IPS-18c (cell line): Measurements from ENCODE around the gene IQCH.

ENCODE experiments used
- H3K4me3 ChIP-seq: 2 replicates; pipeline ENCODE4 v1.7.0; 2013; ENCODE audit warnings: low read depth, mild to moderate bottlenecking, low read length, moderate library complexity; ENCODE audit not compliant: insufficient read depth
- H3K9me3 ChIP-seq: one replicate; pipeline ENCODE4 v1.6.1; 2013; ENCODE audit warnings: mild to moderate bottlenecking, low read length, moderate library complexity; ENCODE audit not compliant: control insufficient read depth, insufficient read depth

The IQCH gene

GRCh38 chr15:67469680-67470079 lies 215.1 kb downstream of the IQCH start:
- Histone ChIP-seq H3K4me3 (no peak overlapping the region), H3K9me3 (no peaks in the 10 kb centered on the region)

- no peaks in the 10 kb centered on the region for H3K9me3 ChIP-seq
- no peak overlapping the region for H3K4me3 ChIP-seq
Measured at GRCh38 chr15:67472957-67473356, 218.4 kb downstream of the IQCH start.

GRCh38 chr15:67474405-67475110 lies 220.0 kb downstream of the IQCH start:
- H3K9me3 ChIP-seq, result no peaks in the 10 kb centered on the region
- H3K4me3 ChIP-seq, result no peak overlapping the region

GRCh38 chr15:67479781-67480505 lies 225.4 kb downstream of the IQCH start:
- no peak overlapping the region for H3K4me3 ChIP-seq
- H3K9me3 ChIP-seq, result no peaks in the 10 kb centered on the region

- no peak overlapping the region for H3K4me3 ChIP-seq
- no peaks in the 10 kb centered on the region for H3K9me3 ChIP-seq
Measured at GRCh38 chr15:67480741-67481140, 226.2 kb downstream of the IQCH start.

- H3K9me3 ChIP-seq, result no peaks in the 10 kb centered on the region
- H3K4me3 ChIP-seq, result no peak overlapping the region
Measured at GRCh38 chr15:67481680-67482079, 227.1 kb downstream of the IQCH start.

GRCh38 chr15:67495585-67495984 lies 241.0 kb downstream of the IQCH start:
- Histone ChIP-seq H3K4me3 (no peak overlapping the region), H3K9me3 (no peaks in the 10 kb centered on the region)

- H3K9me3 ChIP-seq, result no peaks in the 10 kb centered on the region
- no peak overlapping the region for H3K4me3 ChIP-seq
Measured at GRCh38 chr15:67501177-67501835, 246.7 kb downstream of the IQCH start.

GRCh38 chr15:67501836-67502461 lies 247.4 kb downstream of the IQCH start:
- no peaks in the 10 kb centered on the region for H3K9me3 ChIP-seq
- no peak overlapping the region for H3K4me3 ChIP-seq

GRCh38 chr15:67504056-67504455 lies 249.5 kb downstream of the IQCH start:
- Histone ChIP-seq H3K9me3 (no peaks in the 10 kb centered on the region), H3K4me3 (no peak overlapping the region)

- Histone ChIP-seq H3K4me3 (no peak overlapping the region), H3K9me3 (no peaks in the 10 kb centered on the region)
Measured at GRCh38 chr15:67504796-67505195, 250.2 kb downstream of the IQCH start.

- Histone ChIP-seq H3K9me3 (no peaks in the 10 kb centered on the region), H3K4me3 (no peak overlapping the region)
Measured at GRCh38 chr15:67505675-67506572, 251.3 kb downstream of the IQCH start.

- no peaks in the 10 kb centered on the region for H3K9me3 ChIP-seq
- no peak overlapping the region for H3K4me3 ChIP-seq
Measured at GRCh38 chr15:67506775-67507747, 252.5 kb downstream of the IQCH start.

GRCh38 chr15:67508407-67508806 lies 253.8 kb downstream of the IQCH start:
- Histone ChIP-seq H3K4me3 (no peak overlapping the region), H3K9me3 (no peaks in the 10 kb centered on the region)

GRCh38 chr15:67509918-67510317 lies 255.3 kb downstream of the IQCH start:
- H3K4me3 ChIP-seq, result no peak overlapping the region
- H3K9me3 ChIP-seq, result no peaks in the 10 kb centered on the region
